HuH-7 (cell line): ENCODE measurements around the gene MYT1.
"Not testable (repeated sequence)": the region's sequence is repeated elsewhere in the genome, so short reads cannot be mapped to it uniquely, and the experiment has no call there.

Experiments
- DNase-seq: peaks from one replicate; pipeline ENCODE4 v3.0.0; 2011; ENCODE audit warnings: low spot score

The MYT1 gene

GRCh38 chr20:64277571-64278316 lies 113.5 kb downstream of the MYT1 start:
- no peak for DNase-seq

DNA sequence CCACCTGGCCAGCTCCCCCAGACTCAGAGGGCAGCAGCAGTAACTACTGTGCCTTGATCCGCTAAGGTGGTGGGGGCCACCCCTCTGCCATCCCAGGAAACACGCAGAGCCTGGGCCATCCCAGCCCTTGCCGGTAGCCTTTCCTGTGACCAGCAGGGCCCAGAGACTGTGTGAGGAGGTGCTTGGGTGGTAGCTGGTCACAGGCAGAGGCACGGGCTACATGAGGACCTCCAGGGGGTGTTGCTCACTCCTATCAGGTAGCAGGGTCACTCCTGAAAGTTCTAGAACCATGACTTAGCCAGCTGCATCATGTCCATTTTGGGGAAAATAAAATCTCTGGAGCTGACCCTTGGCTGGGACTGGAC lies 114.0 kb downstream of the MYT1 start:
- DNase-seq = no peak

- no peak for DNase-seq
These were observed 115.7 kb downstream of the MYT1 start for GRCh38 chr20:64279826-64280459.

DNA sequence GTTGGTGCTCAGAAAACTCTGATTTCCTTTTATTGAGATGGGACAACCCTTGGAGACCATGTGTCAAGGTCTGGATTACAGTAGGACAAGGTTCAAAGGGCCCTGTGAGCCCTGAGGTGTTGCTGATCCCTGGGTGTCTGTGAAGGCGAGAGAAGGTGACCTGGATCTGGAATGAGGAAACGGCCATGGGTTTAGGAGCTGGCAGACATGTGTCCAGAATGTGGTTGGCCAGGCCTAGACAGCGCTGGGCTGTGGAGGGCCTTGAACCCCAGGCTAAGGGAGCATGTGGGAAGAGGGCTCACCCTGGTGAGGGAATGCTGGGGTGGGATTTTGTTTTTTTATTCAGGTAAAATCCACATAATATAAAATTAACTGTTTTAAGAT lies 116.2 kb downstream of the MYT1 start:
- no peak for DNase-seq

DNA sequence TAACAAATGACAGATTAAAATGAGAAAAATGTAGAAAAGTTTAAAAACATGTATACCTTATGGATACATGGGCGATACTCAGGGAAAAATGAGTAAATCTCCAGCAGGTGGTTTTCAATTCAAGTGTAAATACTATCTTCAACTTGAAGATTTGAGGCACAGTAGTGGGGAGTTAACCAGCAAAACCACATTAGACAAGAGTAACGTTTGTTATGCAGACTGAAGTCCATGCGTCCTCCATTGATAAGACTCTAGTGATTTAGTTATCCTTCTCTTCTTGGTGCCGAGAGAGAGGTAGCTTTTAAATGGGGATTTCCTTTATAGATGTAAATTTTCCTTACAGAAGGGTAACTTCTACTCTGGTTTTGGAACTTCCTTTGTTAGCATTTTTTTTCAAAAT lies 119.4 kb downstream of the MYT1 start:
- DNase-seq = no peak

DNA sequence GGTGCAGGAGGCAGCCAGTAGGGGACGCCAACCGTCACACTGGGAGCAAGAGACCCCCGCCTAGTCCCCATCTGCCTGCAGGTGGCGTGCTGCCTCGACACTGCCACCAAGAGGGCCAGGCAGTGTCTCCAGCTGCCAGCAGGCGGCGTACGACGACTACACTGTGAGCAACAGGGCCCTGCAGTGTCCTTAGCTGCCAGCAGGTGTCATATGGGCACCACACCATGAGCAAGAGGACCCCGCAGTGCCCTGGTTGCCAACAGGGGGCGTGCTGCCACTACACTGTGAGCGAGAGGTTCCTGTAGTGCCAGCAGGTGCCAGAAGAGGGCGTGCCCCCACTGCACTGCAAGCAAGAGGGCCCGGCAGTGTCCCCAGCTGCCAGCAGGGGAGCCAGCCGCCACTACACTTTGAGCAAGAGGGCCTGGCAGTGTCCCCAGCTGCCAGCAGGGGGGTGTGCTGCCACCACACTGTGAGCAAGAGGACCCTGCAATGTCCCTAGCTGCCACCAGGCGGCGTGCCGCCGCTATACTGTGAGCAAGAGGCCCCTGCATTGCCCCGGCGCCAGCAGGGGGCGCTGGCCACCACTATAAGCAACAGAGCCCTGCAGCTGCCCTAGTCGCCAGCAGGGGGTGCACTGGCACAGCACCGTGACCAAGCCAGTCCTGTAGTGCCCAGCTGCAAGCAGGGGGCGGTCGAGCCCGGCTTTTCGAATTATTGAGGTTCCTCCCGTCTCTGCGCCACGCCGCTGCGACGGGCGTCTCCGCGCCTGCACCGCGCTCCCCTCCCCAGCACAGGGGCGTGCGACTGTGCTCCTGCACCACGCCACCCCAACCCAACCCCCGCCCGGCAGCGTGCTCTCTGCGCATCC lies 121.6 kb downstream of the MYT1 start:
- DNase-seq = not testable (repeated sequence)

- DNase-seq = not testable (repeated sequence)
These were observed 122.4 kb downstream of the MYT1 start for GRCh38 chr20:64286447-64287263.

- DNase-seq = not testable (repeated sequence)
These were observed 123.0 kb downstream of the MYT1 start for GRCh38 chr20:64287264-64287590.
